Endodermal cell (in vitro differentiated cells): ENCODE data around the gene KLHL34. TPM values are rescaled to one million over a fixed set of nuclear protein-coding genes. Genes with fewer than 3 reads are reported as not detected.

Experiments used
- DNase-seq: peaks from one replicate; pipeline ENCODE4 v3.0.0-alpha.2; 2017
- H3K27ac ChIP-seq: 2 replicates; pipeline ENCODE4 v1.5.1; 2013; ENCODE audit warnings: mild to moderate bottlenecking, low read depth, low read length, moderate library complexity
- H3K27me3 ChIP-seq: 2 replicates; pipeline ENCODE4 v1.6.1; 2013; ENCODE audit warnings: mild to moderate bottlenecking, low read length, moderate library complexity; ENCODE audit not compliant: insufficient read depth, control insufficient read depth, poor library complexity, severe bottlenecking
- H3K36me3 ChIP-seq: 2 replicates; pipeline ENCODE4 v1.7.0; 2013; ENCODE audit warnings: mild to moderate bottlenecking, low read length, moderate library complexity; ENCODE audit not compliant: control insufficient read depth, insufficient read depth
- H3K4me1 ChIP-seq: one replicate; pipeline ENCODE4 v1.7.0; 2013; ENCODE audit warnings: low read length; ENCODE audit not compliant: control insufficient read depth, insufficient read depth
- H3K4me3 ChIP-seq: 2 replicates; pipeline ENCODE4 v1.5.1; 2013; ENCODE audit warnings: mild to moderate bottlenecking, low read length, moderate library complexity
- H3K9ac ChIP-seq: 2 replicates; pipeline ENCODE4 v1.6.1; 2013; ENCODE audit warnings: mild to moderate bottlenecking, low read length, moderate library complexity; ENCODE audit not compliant: poor library complexity, severe bottlenecking; ENCODE audit errors: extremely low read depth
- H3K9me3 ChIP-seq: 2 replicates; pipeline ENCODE4 v1.6.1; 2013; ENCODE audit warnings: mild to moderate bottlenecking, low read length, moderate library complexity; ENCODE audit not compliant: control insufficient read depth
- H3K27ac Mint-ChIP-seq: 2 replicates; pipeline ENCODE4 v1.8.0; 2020; ENCODE audit warnings: mixed read lengths
- H3K27me3 Mint-ChIP-seq: 2 replicates; pipeline ENCODE4 v1.8.0; 2021; ENCODE audit warnings: mild to moderate bottlenecking, mixed read lengths; ENCODE audit not compliant: insufficient read depth
- H3K36me3 Mint-ChIP-seq: 2 replicates; pipeline ENCODE4 v1.8.0; 2020; ENCODE audit warnings: low read depth, mixed read lengths
- H3K4me1 Mint-ChIP-seq: 2 replicates; pipeline ENCODE4 v1.8.0; 2020; ENCODE audit warnings: mixed read lengths
- H3K4me3 Mint-ChIP-seq: 2 replicates; pipeline ENCODE4 v1.8.0; 2020; ENCODE audit warnings: mild to moderate bottlenecking, moderate library complexity, mixed read lengths
- H3K9me3 Mint-ChIP-seq: 2 replicates; pipeline ENCODE4 v1.8.0; 2020; ENCODE audit warnings: mild to moderate bottlenecking, mixed read lengths
- CTCF ChIP-seq: fragments of 200-600 bp; sonication (generic); conservative IDR thresholded peaks from 2 replicates; pipeline ENCODE4 v1.5.0; 2021; ENCODE audit warnings: antibody characterized with exemption, mild to moderate bottlenecking
- WGBS, 2 experiments: methylation state at CpG; one replicate each; pipeline versions ENCODE4 v1.1.5 to v1.1.7; 2013; ENCODE audit warnings: missing lambda C conversion rate in 2 of 2, mixed read lengths in 1 of 2; ENCODE audit not compliant: insufficient coverage in 1 of 2, insufficient read length in 1 of 2; 5-methylcytosine and 5-hydroxymethylcytosine counted together
- total RNA-seq, 2 donors: library from RNA; stranded (reverse); fragmentation: NEBNext Ultra II Directional in 1 of 2; extraction: Animal tissue kit (Norgen Biotek cat#: 25700) in 1 of 2; gene quantifications; 2 replicates in 1 of 2; 3 replicates in 1 of 2; pipeline ENCODE4 v1.2.1, GENCODE V29; 2021

The KLHL34 gene
- total RNA-seq, 2 donors from 2014 or later = 0.13 TPM; not detected in 1

- H3K9me3 ChIP-seq = no peaks in the 10 kb centered on the region
- no peak for DNase-seq
- H3K4me1 ChIP-seq = no peaks in the 10 kb centered on the region
- Mint-ChIP-seq H3K27ac (no peak overlapping the region), H3K4me1 (no peaks in the 10 kb centered on the region), H3K27me3 (no peaks in the 10 kb centered on the region), H3K36me3 (peaks cover 13% of the 10 kb centered on the region), H3K4me3 (no peak overlapping the region), H3K9me3 (peaks cover 13% of the 10 kb centered on the region)
- H3K27me3 ChIP-seq = no peaks in the 10 kb centered on the region
- H3K9ac ChIP-seq = no peak overlapping the region
- no peak for TF ChIP-seq CTCF
- no peak overlapping the region for H3K27ac ChIP-seq
- no peaks in the 10 kb centered on the region for H3K36me3 ChIP-seq
- H3K4me3 ChIP-seq = no peak overlapping the region
Measured at GRCh38 chrX:21623778-21624501, 34.2 kb downstream of the KLHL34 start.

GRCh38 chrX:21620234-21620633 is 37.9 kb downstream of the KLHL34 start:
- Histone ChIP-seq H3K27me3 (no peaks in the 10 kb centered on the region), H3K4me3 (no peak overlapping the region), H3K27ac (no peak overlapping the region), H3K9ac (no peak overlapping the region), H3K4me1 (no peaks in the 10 kb centered on the region), H3K36me3 (no peaks in the 10 kb centered on the region), H3K9me3 (no peaks in the 10 kb centered on the region)
- 100% methylated on average over 2 of the region's 2 CpGs; no CpG with 5 or more reads in 1 of the 2 experiments for WGBS, 2 experiments
- Mint-ChIP-seq H3K9me3 (no peaks in the 10 kb centered on the region), H3K27me3 (no peaks in the 10 kb centered on the region), H3K4me3 (no peak overlapping the region), H3K27ac (no peak overlapping the region), H3K36me3 (no peaks in the 10 kb centered on the region), H3K4me1 (no peaks in the 10 kb centered on the region)
- no peak for TF ChIP-seq CTCF
- no peak for DNase-seq

GRCh38 chrX:21616386-21616785 is 41.7 kb downstream of the KLHL34 start:
- Mint-ChIP-seq H3K4me3 (no peak overlapping the region), H3K27me3 (no peaks in the 10 kb centered on the region), H3K36me3 (no peaks in the 10 kb centered on the region), H3K27ac (no peak overlapping the region), H3K9me3 (no peaks in the 10 kb centered on the region), H3K4me1 (peaks cover 4% of the 10 kb centered on the region)
- Histone ChIP-seq H3K4me3 (no peak overlapping the region), H3K9me3 (no peaks in the 10 kb centered on the region), H3K9ac (no peak overlapping the region), H3K4me1 (no peaks in the 10 kb centered on the region), H3K27me3 (no peaks in the 10 kb centered on the region), H3K36me3 (no peaks in the 10 kb centered on the region), H3K27ac (no peak overlapping the region)
- WGBS, 2 experiments = 79 to 100% methylated on average over 1 of the region's 1 CpG
- no peak for TF ChIP-seq CTCF
- DNase-seq = no peak
